Upper lobe of left lung (tissue), 6 donors: ENCODE data around the gene ADAMTS19. TPM values are rescaled to one million over a fixed set of nuclear protein-coding genes. Genes with fewer than 3 reads are reported as not detected.
A peak's percentile ranks its signal among the peaks of the same experiment; 100 is the strongest.

ENCODE experiments used
- ATAC-seq, 2 donors: fragments of 200-7000 bp; cut with Tn5 transposase; one replicate each; pipeline ENCODE4 v1.9.1; 2022; ENCODE audit warnings: mild to moderate bottlenecking in 2 of 2, moderate library complexity in 2 of 2; ENCODE audit not compliant: low FRiP score in 2 of 2
- DNase-seq, 2 donors: peaks; one replicate each; pipeline ENCODE4 v3.0.0-alpha.2; 2019 to 2020
- H3K27ac ChIP-seq, 4 donors: fragments of 200-600 bp; sonication (generic); one replicate each; pipeline ENCODE4 v1.5.1; 2016 to 2019
- H3K27me3 ChIP-seq, 4 donors: fragments of 200-600 bp; sonication (generic); one replicate each; pipeline ENCODE4 v1.5.1; 2017 to 2019
- H3K36me3 ChIP-seq, 4 donors: fragments of 200-600 bp; sonication (generic); one replicate each; pipeline ENCODE4 v1.5.1; 2016 to 2019
- H3K4me1 ChIP-seq, 4 donors: fragments of 200-600 bp; sonication (generic); one replicate each; pipeline ENCODE4 v1.5.1; 2018 to 2019
- H3K4me3 ChIP-seq, 4 donors: fragments of 200-600 bp; sonication (generic); one replicate each; pipeline ENCODE4 v1.5.1; 2017 to 2019; ENCODE audit warnings: mild to moderate bottlenecking in 2 of 4, moderate library complexity in 1 of 4
- H3K9me3 ChIP-seq, 4 donors: fragments of 200-600 bp; sonication (generic); one replicate each; pipeline ENCODE4 v1.5.1; 2018 to 2019
- CTCF ChIP-seq, 6 experiments: fragments of 450-650 bp in 4 of 6; fragments of 200-600 bp in 2 of 6; sonication (generic) in 2 of 6; IDR thresholded peaks; one replicate each; pipeline ENCODE4 v1.5.1; 2016 to 2019; ENCODE audit warnings: antibody characterized with exemption in 6 of 6
- EP300 ChIP-seq, 4 donors: sonication (generic); formaldehyde crosslinking; IDR thresholded peaks; one replicate each; pipeline ENCODE4 v1.5.1; 2017; ENCODE audit warnings: antibody characterized with exemption in 4 of 4, control low read depth in 2 of 4
- POLR2A ChIP-seq, 4 donors: fragments of 450-650 bp; IDR thresholded peaks; one replicate each; pipeline ENCODE4 v1.5.1; 2016 to 2017; ENCODE audit warnings: antibody characterized with exemption in 4 of 4, mild to moderate bottlenecking in 2 of 4
- POLR2AphosphoS5 ChIP-seq, 2 donors: sonication (generic); formaldehyde crosslinking; IDR thresholded peaks; one replicate each; pipeline ENCODE4 v1.5.1; 2017; ENCODE audit warnings: antibody characterized with exemption in 2 of 2
- WGBS, 2 donors: methylation state at CpG; one replicate each; pipeline ENCODE4 v1.1.5; 2017 to 2018; 5-methylcytosine and 5-hydroxymethylcytosine counted together
- total RNA-seq, 6 donors: library from RNA; depleted of rRNA in 4 of 6; stranded (reverse); fragments of >200 nt in 4 of 6; gene quantifications; one replicate each; pipeline versions ENCODE4 v1.1.0 to v1.2.1, GENCODE V29; 2016 to 2021
- donor health status: DM: no; HTN: no; CAD: no; lungs with moderate emphysema.
- donor health status: DM: no; HTN: yes; CAD: no; lungs with severe emphysema.

Gene ADAMTS19
- total RNA-seq, 6 donors from 2014 or later: 0.17 to 0.29 TPM; not detected in 4

- H3K36me3 ChIP-seq: no peaks in the 10 kb centered on the region
- no peak overlapping the region for H3K4me3 ChIP-seq
- 68 to 70% methylated on average over 6 of the region's 6 CpGs for WGBS, 2 donors
- ATAC-seq (no peak), DNase-seq (no peak)
- H3K9me3 ChIP-seq: no peaks in the 10 kb centered on the region
- H3K27me3 ChIP-seq: no peaks in the 10 kb centered on the region
- peaks cover 0 to 7% (median 0%) of the 10 kb centered on the region in 4 donors for H3K4me1 ChIP-seq
- H3K27ac ChIP-seq: no peak overlapping the region
- no peak for TF ChIP-seq EP300 (IDR thresholded peaks at IDR 0.05)
- TF ChIP-seq POLR2AphosphoS5 (IDR thresholded peaks at IDR 0.05): no peak
These were observed 308.6 kb downstream of the ADAMTS19 start for GRCh38 chr5:129768735-129769134.

- H3K27ac ChIP-seq: no peak overlapping the region
- TF ChIP-seq POLR2AphosphoS5 (IDR thresholded peaks at IDR 0.05) (no peak), POLR2A (IDR thresholded peaks at IDR 0.05) (no peak), CTCF (IDR thresholded peaks at IDR 0.05) (no peak), EP300 (IDR thresholded peaks at IDR 0.05) (no peak)
- no peaks in the 10 kb centered on the region for H3K9me3 ChIP-seq
- ATAC-seq (no peak), DNase-seq (no peak)
- H3K36me3 ChIP-seq: no peaks in the 10 kb centered on the region
- H3K27me3 ChIP-seq: no peaks in the 10 kb centered on the region
- peaks cover 0 to 7% (median 0%) of the 10 kb centered on the region in 4 donors for H3K4me1 ChIP-seq
- WGBS, 2 donors: 71 to 80% methylated on average over 5 of the region's 5 CpGs
- no peak overlapping the region for H3K4me3 ChIP-seq
These were observed 310.1 kb downstream of the ADAMTS19 start for GRCh38 chr5:129770024-129770820.

GRCh38 chr5:129771058-129771838 is 311.1 kb downstream of the ADAMTS19 start:
- no peaks in the 10 kb centered on the region for H3K9me3 ChIP-seq
- peak in 1 of 2 donors; percentile 33 for DNase-seq
- peak; percentile 63 to 67 for ATAC-seq
- no peaks in the 10 kb centered on the region for H3K36me3 ChIP-seq
- H3K4me3 ChIP-seq: no peak overlapping the region
- peak; percentile 42 to 74 (median 68) for TF ChIP-seq CTCF (IDR thresholded peaks at IDR 0.05)
- TF ChIP-seq EP300 (IDR thresholded peaks at IDR 0.05): no peak
- peaks cover 0 to 7% (median 0%) of the 10 kb centered on the region in 4 donors for H3K4me1 ChIP-seq
- H3K27ac ChIP-seq: no peak overlapping the region
- no peaks in the 10 kb centered on the region for H3K27me3 ChIP-seq
- 40 to 46% methylated on average over 8 to 9 of the region's 9 CpGs for WGBS, 2 donors

- DNase-seq (no peak), ATAC-seq (no peak)
- Histone ChIP-seq H3K9me3 (no peaks in the 10 kb centered on the region), H3K4me3 (no peak overlapping the region), H3K4me1 (peaks cover 0 to 7% (median 0%) of the 10 kb centered on the region in 4 donors), H3K27me3 (no peaks in the 10 kb centered on the region), H3K36me3 (no peaks in the 10 kb centered on the region), H3K27ac (no peak overlapping the region)
- 90 to 93% methylated on average over 5 of the region's 5 CpGs for WGBS, 2 donors
- no peak for TF ChIP-seq CTCF (IDR thresholded peaks at IDR 0.05)
- no peak for TF ChIP-seq EP300 (IDR thresholded peaks at IDR 0.05)
- TF ChIP-seq POLR2A (IDR thresholded peaks at IDR 0.05): no peak
These were observed 313.3 kb downstream of the ADAMTS19 start for GRCh38 chr5:129773376-129773775.

GRCh38 chr5:129781594-129781993 is 321.5 kb downstream of the ADAMTS19 start:
- 81 to 89% methylated on average over 2 of the region's 2 CpGs for WGBS, 2 donors
- H3K27me3 ChIP-seq: no peaks in the 10 kb centered on the region
- H3K36me3 ChIP-seq: no peaks in the 10 kb centered on the region

More at GRCh38 chr5:129781594-129781993, 321.5 kb downstream of the ADAMTS19 start:
- ATAC-seq (no peak), DNase-seq (no peak)
- Histone ChIP-seq H3K9me3 (no peaks in the 10 kb centered on the region), H3K4me1 (no peaks in the 10 kb centered on the region), H3K27ac (no peak overlapping the region), H3K4me3 (no peak overlapping the region)
- TF ChIP-seq POLR2AphosphoS5 (IDR thresholded peaks at IDR 0.05): no peak
- no peak for TF ChIP-seq POLR2A (IDR thresholded peaks at IDR 0.05)
- TF ChIP-seq CTCF (IDR thresholded peaks at IDR 0.05): no peak
- TF ChIP-seq EP300 (IDR thresholded peaks at IDR 0.05): no peak
